ENCODE data around the gene PDE4A.

- TF ChIP-seq CTCF (IDR thresholded peaks at IDR 0.05) (peak; percentile 6 to 73), POLR2AphosphoS5 (IDR thresholded peaks at IDR 0.05) (no peak), POLR2A (IDR thresholded peaks at IDR 0.05) (no peak)
These were observed 90.0 kb downstream of the PDE4A start for GRCh38 chr19:10510301-10510802.

All from suprapubic skin (tissue), 4 donors.